ENCODE data around the gene ITSN1. TPM values are rescaled to one million over a fixed set of nuclear protein-coding genes. Genes with fewer than 3 reads are reported as not detected.

ITSN1 gene
- total RNA-seq, 4 donors from 2014 or later = 33.0 to 50.5 (median 45.9) TPM

- Histone ChIP-seq H3K36me3 (peaks cover 0 to 37% of the 10 kb centered on the region in 2 donors), H3K4me1 (no peaks in the 10 kb centered on the region), H3K9me3 (no peaks in the 10 kb centered on the region), H3K27me3 (no peaks in the 10 kb centered on the region), H3K4me3 (no peak overlapping the region), H3K27ac (no peak overlapping the region)
- 86 to 92% methylated on average over 2 of the region's 2 CpGs for WGBS, 2 donors (ENCODE audit: low coverage in 1 of 2)
- no peak for TF ChIP-seq EP300 (IDR thresholded peaks at IDR 0.05)
- TF ChIP-seq POLR2A (IDR thresholded peaks at IDR 0.05) = no peak
- no peak for TF ChIP-seq CTCF (IDR thresholded peaks at IDR 0.05)
- no peak for TF ChIP-seq POLR2AphosphoS5 (IDR thresholded peaks at IDR 0.05)
- ATAC-seq = no peak
These were observed 91.3 kb downstream of the ITSN1 start for GRCh38 chr21:33733601-33734000.

GRCh38 chr21:33734291-33734690, 92.0 kb downstream of the ITSN1 start:
- Histone ChIP-seq H3K9me3 (no peaks in the 10 kb centered on the region), H3K4me3 (no peak overlapping the region), H3K4me1 (no peaks in the 10 kb centered on the region), H3K27ac (no peak overlapping the region), H3K36me3 (peaks cover 0 to 44% of the 10 kb centered on the region in 2 donors), H3K27me3 (no peaks in the 10 kb centered on the region)
- ATAC-seq = no peak
- WGBS, 2 donors (ENCODE audit: low coverage in 1 of 2) = 83 to 89% methylated on average over 3 of the region's 3 CpGs
- TF ChIP-seq POLR2AphosphoS5 (IDR thresholded peaks at IDR 0.05) (no peak), EP300 (IDR thresholded peaks at IDR 0.05) (no peak), CTCF (IDR thresholded peaks at IDR 0.05) (no peak), POLR2A (IDR thresholded peaks at IDR 0.05) (no peak)

- H3K27ac ChIP-seq = no peak overlapping the region
- TF ChIP-seq POLR2A (IDR thresholded peaks at IDR 0.05) = no peak
- TF ChIP-seq EP300 (IDR thresholded peaks at IDR 0.05) = no peak
- no peak for TF ChIP-seq POLR2AphosphoS5 (IDR thresholded peaks at IDR 0.05)
- TF ChIP-seq CTCF (IDR thresholded peaks at IDR 0.05) = no peak
- H3K9me3 ChIP-seq = no peaks in the 10 kb centered on the region
- no peaks in the 10 kb centered on the region for H3K27me3 ChIP-seq
- ATAC-seq = no peak
- no peaks in the 10 kb centered on the region for H3K4me1 ChIP-seq
- WGBS, 2 donors (ENCODE audit: low coverage in 1 of 2) = 79 to 100% methylated on average over 1 to 2 of the region's 2 CpGs
- peaks cover 0 to 46% of the 10 kb centered on the region in 2 donors for H3K36me3 ChIP-seq
- no peak overlapping the region for H3K4me3 ChIP-seq
These were observed 92.5 kb downstream of the ITSN1 start for GRCh38 chr21:33734818-33735217.

GRCh38 chr21:33736569-33736968, 94.3 kb downstream of the ITSN1 start:
- no peak overlapping the region for H3K27ac ChIP-seq
- no peak overlapping the region for H3K4me3 ChIP-seq
- no peaks in the 10 kb centered on the region for H3K4me1 ChIP-seq
- H3K9me3 ChIP-seq = no peaks in the 10 kb centered on the region
- no peak for ATAC-seq
- 86 to 100% methylated on average over 2 of the region's 3 CpGs for WGBS, 2 donors (ENCODE audit: low coverage in 1 of 2)
- TF ChIP-seq EP300 (IDR thresholded peaks at IDR 0.05) (no peak), POLR2AphosphoS5 (IDR thresholded peaks at IDR 0.05) (no peak), CTCF (IDR thresholded peaks at IDR 0.05) (no peak), POLR2A (IDR thresholded peaks at IDR 0.05) (no peak)
- peaks cover 0 to 46% of the 10 kb centered on the region in 2 donors for H3K36me3 ChIP-seq
- H3K27me3 ChIP-seq = no peaks in the 10 kb centered on the region

- H3K9me3 ChIP-seq = no peaks in the 10 kb centered on the region
- WGBS, 2 donors (ENCODE audit: low coverage in 1 of 2) = 87 to 93% methylated on average over 5 of the region's 5 CpGs
These were observed 97.4 kb downstream of the ITSN1 start for GRCh38 chr21:33739701-33740100.

More at GRCh38 chr21:33739701-33740100, 97.4 kb downstream of the ITSN1 start:
- no peaks in the 10 kb centered on the region for H3K27me3 ChIP-seq
- no peak for ATAC-seq
- no peaks in the 10 kb centered on the region for H3K4me1 ChIP-seq
- TF ChIP-seq POLR2A (IDR thresholded peaks at IDR 0.05) = no peak
- no peak for TF ChIP-seq POLR2AphosphoS5 (IDR thresholded peaks at IDR 0.05)
- TF ChIP-seq EP300 (IDR thresholded peaks at IDR 0.05) = no peak
- TF ChIP-seq CTCF (IDR thresholded peaks at IDR 0.05) = no peak
- peaks cover 0 to 46% of the 10 kb centered on the region in 2 donors for H3K36me3 ChIP-seq
- H3K4me3 ChIP-seq = no peak overlapping the region
- no peak overlapping the region for H3K27ac ChIP-seq
